Neuronal stem cell (in vitro differentiated cells): ENCODE results near the gene EHMT1.

Experiments
- DNase-seq: peaks from one replicate; pipeline ENCODE4 v3.0.0-alpha.2; 2013; ENCODE audit warnings: low spot score
- H2AFZ ChIP-seq: one replicate; pipeline ENCODE4 v1.6.1; 2013; ENCODE audit warnings: mild to moderate bottlenecking, low read length, inconsistent platforms
- H2AK5ac ChIP-seq: 2 replicates; pipeline ENCODE4 v1.6.1; 2013; ENCODE audit warnings: low read depth, mild to moderate bottlenecking, inconsistent platforms, low read length, moderate library complexity, mixed read lengths
- H2BK120ac ChIP-seq: 2 replicates; pipeline ENCODE4 v1.6.1; 2013; ENCODE audit warnings: low read depth, mild to moderate bottlenecking, inconsistent platforms, low read length, moderate library complexity, mixed read lengths
- H2BK12ac ChIP-seq: one replicate; pipeline ENCODE4 v1.6.1; 2013; ENCODE audit warnings: low read length, inconsistent platforms
- H2BK15ac ChIP-seq: 2 replicates; pipeline ENCODE4 v1.6.1; 2013; ENCODE audit warnings: mild to moderate bottlenecking, low read length, inconsistent platforms, mixed read lengths
- H2BK5ac ChIP-seq: one replicate; pipeline ENCODE4 v1.6.1; 2013; ENCODE audit warnings: inconsistent platforms, mild to moderate bottlenecking, low read length, moderate library complexity
- H3K14ac ChIP-seq: one replicate; pipeline ENCODE4 v1.6.1; 2013; ENCODE audit warnings: low read length, inconsistent platforms
- H3K18ac ChIP-seq: 2 replicates; pipeline ENCODE4 v1.6.1; 2013; ENCODE audit warnings: low read length, inconsistent platforms
- H3K23ac ChIP-seq: 2 replicates; pipeline ENCODE4 v1.6.1; 2013; ENCODE audit warnings: low read depth, mild to moderate bottlenecking, mixed read lengths, low read length, inconsistent platforms; ENCODE audit not compliant: poor library complexity
- H3K27ac ChIP-seq: replicated peaks from 3 replicates; pipeline ENCODE4 v1.5.1; 2013; ENCODE audit warnings: low read length, inconsistent platforms
- H3K27me3 ChIP-seq, 3 experiments: 2 replicates each; pipeline ENCODE4 v1.6.1; 2013; ENCODE audit warnings: low read length in 3 of 3, mild to moderate bottlenecking in 2 of 3, inconsistent platforms in 1 of 3, low read depth in 1 of 3, mixed read lengths in 1 of 3, moderate library complexity in 1 of 3; ENCODE audit not compliant: control insufficient read depth in 3 of 3, insufficient read depth in 3 of 3
- H3K36me3 ChIP-seq, 2 donors: replicated peaks in 1 of 2; 2 replicates each; pipeline ENCODE4 v1.6.1; 2013; ENCODE audit warnings: low read length in 2 of 2; ENCODE audit not compliant: control insufficient read depth in 2 of 2, insufficient read depth in 2 of 2
- H3K4ac ChIP-seq: 2 replicates; pipeline ENCODE4 v1.6.1; 2013; ENCODE audit warnings: inconsistent platforms, mild to moderate bottlenecking, low read length, moderate library complexity
- H3K4me1 ChIP-seq, 2 donors: 1 replicate in 1 of 2; 2 replicates in 1 of 2; pipeline ENCODE4 v1.6.1; 2013; ENCODE audit warnings: low read length in 2 of 2, low read depth in 1 of 2; ENCODE audit not compliant: control insufficient read depth in 2 of 2, insufficient read depth in 1 of 2
- H3K4me2 ChIP-seq: one replicate; pipeline ENCODE4 v1.6.1; 2013; ENCODE audit warnings: mild to moderate bottlenecking, low read length, inconsistent platforms; ENCODE audit not compliant: insufficient read depth, poor library complexity, severe bottlenecking
- H3K4me3 ChIP-seq, 2 donors: 2 replicates each; pipeline ENCODE4 v1.5.1; 2013; ENCODE audit warnings: low read length in 2 of 2, mild to moderate bottlenecking in 2 of 2, inconsistent platforms in 1 of 2, moderate library complexity in 1 of 2
- H3K79me1 ChIP-seq: one replicate; pipeline ENCODE4 v1.6.1; 2013; ENCODE audit warnings: low read depth, mild to moderate bottlenecking, inconsistent platforms, low read length, moderate library complexity
- H3K9ac ChIP-seq: one replicate; pipeline ENCODE4 v1.6.1; 2013; ENCODE audit warnings: mild to moderate bottlenecking, low read depth, low read length, inconsistent platforms; ENCODE audit not compliant: poor library complexity
- H3K9me3 ChIP-seq, 2 donors: replicated peaks in 1 of 2; 2 replicates each; pipeline versions ENCODE3 to v1.6.1; 2013; ENCODE audit warnings: low read length in 2 of 2, mild to moderate bottlenecking in 2 of 2, inconsistent platforms in 1 of 2, low read depth in 1 of 2, mixed read lengths in 1 of 2, moderate library complexity in 1 of 2; ENCODE audit not compliant: control insufficient read depth in 2 of 2, insufficient read depth in 1 of 2
- H4K8ac ChIP-seq: one replicate; pipeline ENCODE4 v1.6.1; 2013; ENCODE audit warnings: low read depth, mild to moderate bottlenecking, inconsistent platforms, low read length, moderate library complexity
- H4K91ac ChIP-seq: one replicate; pipeline ENCODE4 v1.6.1; 2013; ENCODE audit warnings: low read length, low read depth, mild to moderate bottlenecking, inconsistent platforms; ENCODE audit not compliant: poor library complexity
- WGBS, 2 donors: extraction: QIAGEN DNeasy Blood & Tissue Kit; methylation state at CpG; one replicate each; pipeline ENCODE4 v1.1.7; 2013; ENCODE audit warnings: missing lambda C conversion rate in 2 of 2, mixed read lengths in 1 of 2; ENCODE audit not compliant: insufficient read length in 2 of 2, insufficient replicate concordance in 1 of 2; ENCODE audit errors: extremely low coverage in 2 of 2; 5-methylcytosine and 5-hydroxymethylcytosine counted together

The EHMT1 gene

GRCh38 chr9:137784046-137784445 is 165.2 kb downstream of the EHMT1 start:
- Histone ChIP-seq H3K27ac (no peak overlapping the region), H2BK12ac (no peak overlapping the region), H3K9me3 (no peaks in the 10 kb centered on the region), H3K14ac (no peak overlapping the region), H3K4ac (no peak overlapping the region), H3K9ac (no peak overlapping the region), H4K8ac (no peak overlapping the region), H2BK5ac (no peak overlapping the region), H2BK120ac (no peak overlapping the region), H2AFZ (no peak overlapping the region), H3K4me1 (peaks cover 7 to 16% of the 10 kb centered on the region in 2 donors), H4K91ac (no peak overlapping the region), H3K4me2 (no peak overlapping the region), H3K79me1 (peaks cover 20% of the 10 kb centered on the region), H2BK15ac (no peak overlapping the region), H2AK5ac (no peak overlapping the region), H3K36me3 (peaks cover 34 to 93% of the 10 kb centered on the region in 2 donors), H3K27me3 (no peaks in the 10 kb centered on the region), H3K23ac (no peak overlapping the region), H3K4me3 (peak overlapping the region in 1 of 2 donors; percentile 16), H3K18ac (no peak overlapping the region)
- WGBS, 2 donors = no CpG with 5 or more reads among the region's 12 CpGs
- no peak for DNase-seq

- no peak for DNase-seq
- no peak overlapping the region for H3K27ac ChIP-seq
- H2BK120ac ChIP-seq = peak overlapping the region; percentile 61
- peaks cover 7 to 16% of the 10 kb centered on the region in 2 donors for H3K4me1 ChIP-seq
- no CpG with 5 or more reads among the region's 20 CpGs for WGBS, 2 donors
- no peak overlapping the region for H2BK15ac ChIP-seq
- H3K23ac ChIP-seq = peak overlapping the region; percentile 93
- H3K14ac ChIP-seq = no peak overlapping the region
- no peak overlapping the region for H4K8ac ChIP-seq
- H3K27me3 ChIP-seq = no peaks in the 10 kb centered on the region
- H3K9me3 ChIP-seq = no peaks in the 10 kb centered on the region
- H3K4ac ChIP-seq = no peak overlapping the region
- peaks cover 23% of the 10 kb centered on the region for H3K79me1 ChIP-seq
- peak overlapping the region; percentile 46 for H2AK5ac ChIP-seq
- H3K9ac ChIP-seq = no peak overlapping the region
- H2BK12ac ChIP-seq = peak overlapping the region; percentile 41
- H2BK5ac ChIP-seq = no peak overlapping the region
- no peak overlapping the region for H3K4me3 ChIP-seq
- no peak overlapping the region for H4K91ac ChIP-seq
- H3K18ac ChIP-seq = peak overlapping the region; percentile 64
- H3K4me2 ChIP-seq = no peak overlapping the region
- H2AFZ ChIP-seq = no peak overlapping the region
- peaks cover 29 to 91% of the 10 kb centered on the region in 2 donors for H3K36me3 ChIP-seq
These were observed 166.1 kb downstream of the EHMT1 start for GRCh38 chr9:137784641-137785513.

GRCh38 chr9:137785704-137786161 is 166.9 kb downstream of the EHMT1 start:
- Histone ChIP-seq H4K91ac (no peak overlapping the region), H3K4me1 (peaks cover 7 to 16% of the 10 kb centered on the region in 2 donors), H3K9me3 (peaks cover 0 to 2% of the 10 kb centered on the region in 2 donors), H3K79me1 (peaks cover 23% of the 10 kb centered on the region), H3K4me2 (peak overlapping the region; percentile 23), H2BK15ac (no peak overlapping the region), H3K4me3 (no peak overlapping the region), H3K27me3 (no peaks in the 10 kb centered on the region), H4K8ac (no peak overlapping the region), H3K23ac (no peak overlapping the region), H3K9ac (no peak overlapping the region), H2BK5ac (no peak overlapping the region), H2AFZ (no peak overlapping the region), H2BK12ac (no peak overlapping the region), H3K36me3 (peaks cover 30 to 91% of the 10 kb centered on the region in 2 donors), H3K14ac (no peak overlapping the region), H3K18ac (peak overlapping the region; percentile 35), H2AK5ac (no peak overlapping the region), H3K4ac (no peak overlapping the region), H3K27ac (no peak overlapping the region), H2BK120ac (no peak overlapping the region)
- no CpG with 5 or more reads among the region's 16 CpGs for WGBS, 2 donors
- peak; percentile 11 for DNase-seq

- H3K36me3 ChIP-seq = peaks cover 30 to 91% of the 10 kb centered on the region in 2 donors
- no peak overlapping the region for H3K9ac ChIP-seq
- no peak overlapping the region for H2BK5ac ChIP-seq
- H3K27me3 ChIP-seq = no peaks in the 10 kb centered on the region
- H3K27ac ChIP-seq = no peak overlapping the region
- no peak overlapping the region for H4K8ac ChIP-seq
- H3K9me3 ChIP-seq = peaks cover 1 to 6% of the 10 kb centered on the region in 2 donors
- no peak overlapping the region for H4K91ac ChIP-seq
- no peak overlapping the region for H2BK15ac ChIP-seq
- no peak overlapping the region for H3K4me3 ChIP-seq
- no peak for DNase-seq
- no peak overlapping the region for H2AK5ac ChIP-seq
- WGBS, 2 donors = no CpG with 5 or more reads among the region's 19 CpGs
- H3K4me2 ChIP-seq = no peak overlapping the region
- H2AFZ ChIP-seq = no peak overlapping the region
- H2BK12ac ChIP-seq = no peak overlapping the region
- H3K4ac ChIP-seq = no peak overlapping the region
- peaks cover 23% of the 10 kb centered on the region for H3K79me1 ChIP-seq
- no peak overlapping the region for H3K23ac ChIP-seq
- H3K4me1 ChIP-seq = peaks cover 7 to 16% of the 10 kb centered on the region in 2 donors
- H3K18ac ChIP-seq = peak overlapping the region; percentile 51
- no peak overlapping the region for H3K14ac ChIP-seq
- H2BK120ac ChIP-seq = no peak overlapping the region
These were observed 167.7 kb downstream of the EHMT1 start for GRCh38 chr9:137786511-137786920.
